ENCODE measurements around the gene LIX1L.

LIX1L gene

DNA sequence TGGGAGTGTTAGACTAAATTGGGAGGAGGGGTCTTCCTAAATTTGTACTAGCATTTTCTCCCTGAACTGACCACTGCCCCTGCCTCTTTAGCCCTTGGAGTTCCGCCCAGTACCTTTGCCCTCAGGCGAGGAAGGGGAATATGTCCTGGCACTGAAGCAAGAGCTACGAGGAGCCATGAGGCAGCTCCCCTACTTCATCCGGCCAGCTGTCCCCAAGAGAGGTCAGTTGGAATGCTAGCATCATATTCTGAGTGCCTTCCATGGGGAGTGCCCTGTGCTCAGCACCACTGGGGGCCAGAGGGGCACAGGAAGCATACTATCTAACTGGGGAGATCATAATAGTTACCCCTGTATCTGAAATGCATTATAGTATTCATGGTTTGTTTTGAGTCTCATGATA is 17.4 kb upstream of the LIX1L start:
- DNase-seq (ENCODE audit: insufficient read length) (no peak), FAIRE-seq (no peak)
- TF ChIP-seq POLR2AphosphoS5 (IDR thresholded peaks at IDR 0.05; ENCODE audit: low read depth, low read length): no peak
- no peak for TF ChIP-seq POLR2A (IDR thresholded peaks at IDR 0.05; ENCODE audit: low read depth, low read length)
- no peak for TF ChIP-seq TAF1 (IDR thresholded peaks at IDR 0.05; ENCODE audit: borderline replicate concordance, low read depth, low read length)

DNA sequence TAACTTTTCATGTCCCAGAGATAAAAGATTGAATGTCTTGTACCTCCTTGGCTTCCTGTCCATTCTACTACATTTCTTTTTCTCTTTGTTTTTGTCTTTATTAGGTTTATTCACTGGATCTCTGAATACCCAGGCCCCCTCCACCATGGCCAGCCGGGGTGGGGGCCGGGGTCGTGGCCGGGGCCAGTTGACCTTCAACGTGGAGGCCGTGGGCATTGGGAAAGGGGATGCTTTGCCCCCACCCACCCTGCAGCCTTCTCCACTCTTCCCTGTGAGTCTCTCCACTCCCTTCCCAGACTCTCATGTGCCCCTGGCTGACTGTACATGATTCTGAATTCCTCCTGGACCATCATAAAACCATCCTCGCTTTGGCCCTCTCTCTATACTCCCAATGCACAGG is 16.9 kb upstream of the LIX1L start:
- no peak for TF ChIP-seq TAF1 (IDR thresholded peaks at IDR 0.05; ENCODE audit: borderline replicate concordance, low read depth, low read length)
- TF ChIP-seq POLR2A (IDR thresholded peaks at IDR 0.05; ENCODE audit: low read depth, low read length): no peak
- no peak for TF ChIP-seq POLR2AphosphoS5 (IDR thresholded peaks at IDR 0.05; ENCODE audit: low read depth, low read length)
- FAIRE-seq: no peak
- DNase-seq (ENCODE audit: insufficient read length): no peak

DNA sequence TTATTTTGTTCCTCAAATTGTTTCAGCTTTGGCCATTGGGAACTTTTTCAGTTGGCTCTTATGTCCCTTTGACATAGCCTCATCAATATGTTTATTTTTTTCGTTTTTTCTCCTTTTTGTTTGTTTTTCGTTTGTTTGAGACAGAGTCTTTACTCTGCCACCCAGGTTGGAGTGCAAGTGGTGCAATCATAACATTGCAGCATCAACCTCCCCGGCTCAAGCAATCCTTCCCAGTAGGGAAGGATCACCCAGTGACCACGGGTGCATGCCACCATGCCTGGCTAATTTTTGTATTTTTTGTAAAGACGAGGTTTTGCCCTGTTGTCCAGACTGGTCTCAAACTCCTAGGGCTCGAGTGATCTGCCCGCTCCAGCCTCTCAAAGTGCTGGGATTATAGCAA is 14.8 kb upstream of the LIX1L start:
- TF ChIP-seq TAF1 (IDR thresholded peaks at IDR 0.05; ENCODE audit: borderline replicate concordance, low read depth, low read length) (no peak), POLR2A (IDR thresholded peaks at IDR 0.05; ENCODE audit: low read depth, low read length) (no peak)

DNA sequence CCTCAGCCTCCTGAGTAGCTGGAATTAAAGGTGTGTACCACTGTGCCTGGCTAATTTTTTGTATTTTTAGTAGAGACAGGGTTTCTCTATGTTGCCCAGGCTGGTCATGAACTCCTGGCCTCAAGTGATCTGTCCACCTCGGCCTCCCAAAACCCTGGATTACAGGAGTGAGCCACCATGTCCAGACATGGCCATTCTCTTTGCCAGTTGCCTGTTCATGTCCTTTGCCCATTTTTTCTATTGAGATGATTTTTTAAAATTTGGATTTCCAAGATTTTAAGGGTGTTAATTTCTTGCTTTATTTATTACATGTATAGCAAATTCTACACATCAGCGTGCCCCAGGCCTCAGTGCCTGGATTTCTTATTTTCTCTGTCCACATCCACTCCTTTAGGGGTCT is 9.5 kb upstream of the LIX1L start:
- TF ChIP-seq POLR2AphosphoS5 (IDR thresholded peaks at IDR 0.05; ENCODE audit: low read depth, low read length) (no peak), POLR2A (IDR thresholded peaks at IDR 0.05; ENCODE audit: low read depth, low read length) (no peak), TAF1 (IDR thresholded peaks at IDR 0.05; ENCODE audit: borderline replicate concordance, low read depth, low read length) (no peak)
- DNase-seq (ENCODE audit: insufficient read length): no peak
- no peak for FAIRE-seq

More for the DNA sequence above, 14.8 kb upstream of the LIX1L start:
- FAIRE-seq: no peak
- no peak for DNase-seq (ENCODE audit: insufficient read length)

DNA sequence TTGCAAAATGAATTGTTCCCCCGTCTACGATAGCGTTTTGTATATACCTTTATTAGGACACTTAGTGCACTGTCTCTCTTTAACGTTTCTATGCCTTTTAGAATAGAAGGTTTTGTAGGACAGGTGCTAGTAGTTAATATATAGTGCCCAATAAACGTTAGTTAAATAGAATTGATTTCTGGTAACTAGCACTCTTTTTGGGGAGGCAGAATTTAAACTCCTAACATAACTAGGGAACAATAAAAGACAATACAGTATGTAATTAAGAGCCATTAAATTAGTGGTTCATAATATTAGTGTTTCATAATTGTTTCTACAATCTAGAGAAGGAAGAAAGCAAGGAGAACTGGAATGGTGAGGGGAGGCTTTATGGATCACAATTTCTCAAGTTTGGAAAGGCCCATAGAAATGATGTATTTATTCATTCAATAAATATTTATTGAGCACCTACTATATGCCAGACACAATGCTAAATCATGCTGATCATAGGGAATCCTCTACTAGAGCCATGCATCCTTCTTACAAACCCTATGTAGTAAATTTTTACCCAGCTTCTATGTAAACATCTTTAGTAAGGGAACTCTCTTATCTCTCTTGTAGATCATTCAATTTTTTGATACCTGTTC is 7.4 kb upstream of the LIX1L start:
- DNase-seq (ENCODE audit: insufficient read length) (no peak), FAIRE-seq (no peak)
- no peak for TF ChIP-seq TAF1 (IDR thresholded peaks at IDR 0.05; ENCODE audit: borderline replicate concordance, low read depth, low read length)
- TF ChIP-seq POLR2AphosphoS5 (IDR thresholded peaks at IDR 0.05; ENCODE audit: low read depth, low read length): no peak
- TF ChIP-seq POLR2A (IDR thresholded peaks at IDR 0.05; ENCODE audit: low read depth, low read length): no peak

DNA sequence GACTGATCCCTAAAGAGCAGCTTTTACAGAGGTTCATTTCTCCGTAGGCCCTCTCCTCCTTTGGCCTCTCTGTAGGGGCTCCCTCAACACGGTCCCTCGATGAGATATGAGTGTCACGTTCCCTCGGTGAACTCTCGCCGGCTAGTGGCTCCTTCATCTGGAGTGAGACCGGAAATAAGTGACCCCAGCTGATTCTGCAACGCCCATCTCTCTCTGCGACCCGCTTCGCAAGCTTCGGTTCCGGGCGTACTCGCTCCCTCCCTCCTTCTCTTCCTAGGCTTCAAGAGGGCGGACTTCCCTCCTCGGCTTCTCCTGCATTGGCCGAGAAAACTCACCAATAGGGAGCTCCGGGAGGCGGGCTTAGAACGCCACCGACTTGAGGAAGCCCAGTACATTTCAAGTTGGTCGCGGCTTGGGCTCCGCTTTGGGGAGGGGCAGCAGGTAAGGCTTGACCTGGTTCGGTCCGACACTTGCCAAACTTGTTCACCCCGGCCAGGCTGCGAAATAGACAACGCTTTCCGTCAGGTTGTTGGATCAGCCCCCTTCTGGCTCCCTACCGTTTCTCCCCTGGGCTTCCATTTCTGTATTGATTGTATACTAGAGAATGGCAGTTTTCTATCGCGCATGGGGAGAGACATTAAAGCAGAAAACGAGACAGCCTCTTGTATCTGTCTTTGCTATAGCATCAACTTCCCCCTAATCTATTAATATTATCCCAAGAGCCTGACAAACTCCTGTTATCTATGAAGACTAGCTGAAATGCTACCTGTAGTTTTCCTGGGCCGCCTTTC is 6.7 kb upstream of the LIX1L start, which contains the start of the genes ANKRD34A and POLR3GL:
ANKRD34A (minus strand) TSS at position 248 of the 791 bp plus-strand sequence. CDS start 2,816 bp downstream, outside the sequence.
POLR3GL (plus strand) TSS at position 363 of the 791 bp plus-strand sequence. CDS start 10,176 bp downstream, outside the sequence.
- TF ChIP-seq TAF1 (IDR thresholded peaks at IDR 0.05; ENCODE audit: borderline replicate concordance, low read depth, low read length) (peak; percentile 72; the same call in 1 of the 2 replicates), POLR2A (IDR thresholded peaks at IDR 0.05; ENCODE audit: low read depth, low read length) (peak; percentile 89), POLR2AphosphoS5 (IDR thresholded peaks at IDR 0.05; ENCODE audit: low read depth, low read length) (peak; percentile 89)
- DNase-seq (ENCODE audit: insufficient read length): peak; percentile 82
- FAIRE-seq: peak; percentile 84

DNA sequence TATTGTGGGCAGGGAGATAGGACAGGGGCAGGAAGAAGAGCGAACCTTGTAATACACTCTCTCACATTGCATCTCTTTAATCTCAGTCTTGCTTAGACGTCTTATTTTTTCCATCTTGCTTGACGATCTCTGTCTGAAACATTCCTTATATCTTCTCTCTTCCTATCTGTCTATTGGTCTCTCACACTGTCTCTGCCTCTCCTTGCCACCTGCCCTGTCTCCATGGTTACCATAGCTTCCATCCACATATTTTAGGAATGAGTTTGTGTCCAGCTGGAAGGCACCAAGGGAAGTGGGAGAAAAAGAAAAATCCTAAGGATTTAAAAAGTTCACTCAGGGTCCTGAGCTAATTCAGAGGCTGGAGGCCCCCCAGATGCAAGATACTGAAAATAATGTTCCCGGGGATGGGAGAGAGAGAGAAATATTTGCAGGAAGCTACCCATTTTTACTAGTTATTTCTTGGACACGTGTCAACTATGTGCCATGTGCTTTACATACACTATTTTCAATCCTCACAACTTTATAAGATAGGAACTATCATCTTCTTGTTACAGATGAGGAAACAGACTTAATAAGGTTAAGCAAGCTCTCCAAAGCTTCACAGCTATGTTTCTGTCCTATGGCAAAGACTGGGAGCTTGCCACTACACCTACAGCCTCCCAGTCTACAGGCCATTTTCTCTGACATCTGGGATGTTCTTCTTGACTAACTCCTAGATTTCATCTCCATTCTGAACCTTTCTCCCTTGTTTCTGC is 5.6 kb upstream of the LIX1L start:
- no peak for FAIRE-seq
- TF ChIP-seq POLR2A (IDR thresholded peaks at IDR 0.05; ENCODE audit: low read depth, low read length): no peak
- TF ChIP-seq POLR2AphosphoS5 (IDR thresholded peaks at IDR 0.05; ENCODE audit: low read depth, low read length): no peak
- no peak for TF ChIP-seq TAF1 (IDR thresholded peaks at IDR 0.05; ENCODE audit: borderline replicate concordance, low read depth, low read length)

DNA sequence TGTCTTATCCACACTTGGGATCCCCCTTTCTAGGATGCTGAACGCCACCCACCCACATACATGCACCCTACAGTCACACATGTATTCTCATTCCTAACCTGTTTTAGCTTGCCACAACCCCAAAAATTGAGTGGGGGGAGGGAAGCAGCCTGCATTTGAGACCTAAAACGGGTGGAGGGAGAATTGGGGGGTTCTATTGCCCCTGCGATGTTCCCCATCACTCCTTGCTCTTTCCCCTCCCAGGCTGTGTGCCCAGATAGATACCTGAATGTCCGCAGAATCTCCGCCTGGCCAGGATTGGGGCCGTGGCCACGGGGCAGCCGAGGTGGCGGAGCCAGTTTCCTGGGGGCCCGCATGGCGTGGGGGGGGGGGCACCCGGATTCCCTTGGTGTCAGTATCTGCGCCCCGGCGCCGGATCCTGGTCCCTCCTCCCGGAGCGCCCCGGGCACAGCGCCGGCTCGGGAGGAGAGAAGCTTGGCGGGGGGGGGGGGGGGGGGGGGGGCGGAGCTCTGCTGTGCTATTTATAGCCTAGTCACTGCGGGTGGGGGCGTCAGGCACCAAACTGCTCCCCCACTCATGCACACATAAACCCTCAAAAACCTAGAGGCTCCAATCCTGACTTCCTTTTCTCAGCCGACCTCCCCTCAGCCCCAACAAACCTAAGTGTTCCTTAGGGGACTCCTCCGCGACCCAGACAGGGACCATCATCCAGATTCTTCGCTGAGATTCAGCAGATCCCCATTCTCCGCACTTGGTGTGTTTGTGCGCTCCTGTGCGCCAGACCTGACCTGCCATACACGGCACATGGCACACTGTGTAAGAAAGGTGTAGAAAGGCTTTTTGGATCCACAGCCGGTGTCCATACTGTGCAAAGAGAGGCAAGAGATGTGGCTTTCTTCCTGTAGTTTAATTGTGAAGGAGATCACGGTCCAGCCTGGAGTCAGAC is 4.6 kb upstream of the LIX1L start:
- DNase-seq (ENCODE audit: insufficient read length): no peak
- TF ChIP-seq POLR2A (IDR thresholded peaks at IDR 0.05; ENCODE audit: low read depth, low read length): no peak
- no peak for TF ChIP-seq POLR2AphosphoS5 (IDR thresholded peaks at IDR 0.05; ENCODE audit: low read depth, low read length)
- TF ChIP-seq TAF1 (IDR thresholded peaks at IDR 0.05; ENCODE audit: borderline replicate concordance, low read depth, low read length): no peak
- FAIRE-seq: no peak

More for the DNA sequence above, 5.6 kb upstream of the LIX1L start:
- DNase-seq (ENCODE audit: insufficient read length): no peak

DNA sequence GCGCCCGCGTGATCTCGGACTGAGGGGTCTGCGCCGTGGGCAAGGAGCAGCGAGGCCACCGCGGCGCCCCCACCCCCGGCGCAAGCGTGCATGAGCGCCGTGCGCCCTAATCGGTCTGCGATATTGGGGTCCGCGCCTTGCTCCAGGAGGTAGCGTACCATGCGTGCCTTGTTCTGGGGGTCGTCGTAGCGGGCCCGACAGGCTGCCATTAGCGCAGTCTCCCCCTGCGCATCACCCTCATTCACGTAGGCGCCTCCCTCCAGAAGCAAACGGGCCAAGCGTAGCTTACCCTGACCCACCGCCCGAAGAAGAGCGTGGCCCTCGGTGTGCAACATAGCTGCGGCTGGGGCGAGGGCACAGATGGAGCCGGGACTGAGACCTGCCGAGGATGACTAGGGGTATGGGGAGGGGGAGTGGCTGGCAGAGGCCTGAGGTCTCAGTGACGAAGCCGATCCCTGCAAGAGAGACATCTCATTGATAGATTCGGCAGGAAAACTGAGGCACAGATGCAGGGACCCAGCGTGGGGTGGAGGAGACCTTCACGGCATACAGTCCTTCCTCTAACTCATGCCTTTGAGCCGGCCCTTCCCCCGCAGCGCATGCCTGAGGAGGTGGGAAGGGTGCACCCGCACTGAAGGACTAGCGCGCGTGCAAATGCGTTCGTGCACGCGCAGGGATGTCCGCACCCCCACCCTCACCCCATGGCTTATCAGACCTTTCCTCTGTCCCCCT is 3.8 kb upstream of the LIX1L start:
- no peak for TF ChIP-seq TAF1 (IDR thresholded peaks at IDR 0.05; ENCODE audit: borderline replicate concordance, low read depth, low read length)
- TF ChIP-seq POLR2A (IDR thresholded peaks at IDR 0.05; ENCODE audit: low read depth, low read length): no peak
- TF ChIP-seq POLR2AphosphoS5 (IDR thresholded peaks at IDR 0.05; ENCODE audit: low read depth, low read length): no peak
- DNase-seq (ENCODE audit: insufficient read length) (no peak), FAIRE-seq (no peak)

DNA sequence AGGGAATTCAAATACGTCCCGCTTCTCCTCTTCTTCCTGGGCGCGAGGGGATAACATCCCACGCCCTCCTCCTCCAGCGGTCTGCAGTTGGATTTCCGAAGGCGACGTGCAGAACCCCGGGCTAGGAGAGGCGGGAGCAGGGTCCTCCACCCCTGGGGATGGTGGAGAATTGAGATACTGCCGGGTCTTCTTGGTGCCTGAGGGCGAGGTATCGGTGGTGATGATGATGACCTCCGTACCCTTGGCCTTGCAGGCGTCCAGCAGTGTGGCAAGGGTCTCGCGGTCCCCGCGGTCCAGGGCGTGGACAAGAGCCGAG is 3.2 kb upstream of the LIX1L start:
- FAIRE-seq (no peak), DNase-seq (ENCODE audit: insufficient read length) (no peak)
- no peak for TF ChIP-seq POLR2A (IDR thresholded peaks at IDR 0.05; ENCODE audit: low read depth, low read length)

Measured in GM12892 (cell line).